GM23338 (cell line): ENCODE data around the gene RUNX1. TPM values are rescaled to one million over a fixed set of nuclear protein-coding genes. Genes with fewer than 3 reads are reported as not detected.

Experiments
- ATAC-seq: fragments of 200-7000 bp; cut with Tn5 transposase; 3 replicates; pipeline ENCODE4 v1.9.1; 2020
- DNase-seq: peaks from one replicate; pipeline ENCODE4 v3.0.0-alpha.2; 2015; ENCODE audit warnings: low spot score
- H2AFZ ChIP-seq: fragments of 200-600 bp; sonication (generic); 2 replicates; pipeline ENCODE4 v1.8.0; 2016; ENCODE audit warnings: antibody characterized with exemption, mild to moderate bottlenecking, moderate library complexity
- H3F3A ChIP-seq: fragments of 200-600 bp; sonication (generic); replicated peaks from 2 replicates; pipeline ENCODE4 v1.8.0; 2017; ENCODE audit warnings: antibody characterized with exemption, mixed run types, low read depth
- H3K27ac ChIP-seq: fragments of 200-600 bp; sonication (generic); 2 replicates; pipeline ENCODE4 v1.6.1; 2016; ENCODE audit warnings: low read depth
- H3K27me3 ChIP-seq: fragments of 200-600 bp; sonication (generic); 2 replicates; pipeline ENCODE4 v1.8.0; 2016; ENCODE audit warnings: mild to moderate bottlenecking, mixed run types, moderate library complexity; ENCODE audit not compliant: insufficient read depth
- H3K36me3 ChIP-seq: fragments of 200-600 bp; sonication (generic); 2 replicates; pipeline ENCODE4 v1.8.0; 2016; ENCODE audit warnings: mild to moderate bottlenecking; ENCODE audit not compliant: insufficient read depth
- H3K4me1 ChIP-seq: fragments of 200-600 bp; sonication (generic); 2 replicates; pipeline ENCODE4 v1.8.0; 2016; ENCODE audit warnings: mild to moderate bottlenecking, moderate library complexity; ENCODE audit not compliant: insufficient read depth
- H3K4me2 ChIP-seq: fragments of 200-600 bp; sonication (generic); 2 replicates; pipeline ENCODE4 v1.7.1; 2017; ENCODE audit warnings: mixed run types
- H3K4me3 ChIP-seq: fragments of 200-600 bp; sonication (generic); 2 replicates; pipeline ENCODE4 v1.6.1; 2016; ENCODE audit warnings: mixed run types
- H3K79me2 ChIP-seq: fragments of 200-600 bp; sonication (generic); replicated peaks from 2 replicates; pipeline ENCODE4 v1.8.0; 2017; ENCODE audit warnings: mild to moderate bottlenecking; ENCODE audit not compliant: insufficient read depth
- H3K9me2 ChIP-seq: fragments of 200-600 bp; sonication (generic); 2 replicates; pipeline ENCODE4 v1.8.0; 2017; ENCODE audit not compliant: insufficient read depth
- H4K20me1 ChIP-seq: fragments of 200-600 bp; sonication (generic); replicated peaks from 2 replicates; pipeline ENCODE4 v1.8.0; 2017; ENCODE audit warnings: mild to moderate bottlenecking; ENCODE audit not compliant: insufficient read depth
- H3K27ac Mint-ChIP-seq: 2 replicates; pipeline ENCODE4 v1.8.0; 2020; ENCODE audit warnings: inconsistent platforms, mild to moderate bottlenecking, moderate library complexity, mixed read lengths
- H3K27me3 Mint-ChIP-seq: 3 replicates; pipeline ENCODE4 v1.8.0; 2022; ENCODE audit warnings: low read depth, mild to moderate bottlenecking, moderate library complexity, mixed read lengths, inconsistent platforms; ENCODE audit not compliant: insufficient read depth, poor library complexity
- H3K36me3 Mint-ChIP-seq: 3 replicates; pipeline ENCODE4 v1.8.0; 2021; ENCODE audit warnings: low read depth, mild to moderate bottlenecking, inconsistent platforms, moderate library complexity, mixed read lengths
- H3K4me1 Mint-ChIP-seq: 3 replicates; pipeline ENCODE4 v1.8.0; 2020; ENCODE audit warnings: mild to moderate bottlenecking, inconsistent platforms, mixed read lengths
- H3K4me3 Mint-ChIP-seq: 3 replicates; pipeline ENCODE4 v1.8.0; 2021; ENCODE audit warnings: moderate library complexity, mild to moderate bottlenecking, inconsistent platforms, mixed read lengths
- H3K9me3 Mint-ChIP-seq: 3 replicates; pipeline ENCODE4 v1.8.0; 2020; ENCODE audit warnings: moderate library complexity, mild to moderate bottlenecking, inconsistent platforms, mixed read lengths
- CREB1 ChIP-seq: fragments of 250-450 bp; sonication (Bioruptor Pico); IDR thresholded peaks from 2 replicates; pipeline ENCODE4 v1.5.0; 2020; ENCODE audit warnings: low read depth, mild to moderate bottlenecking, moderate library complexity
- CTCF ChIP-seq, 2 experiments: fragments of 200-600 bp in 1 of 2; sonication (generic) in 1 of 2; conservative IDR thresholded peaks; 2 replicates each; pipeline versions ENCODE4 v1.5.1 to v1.6.1; 2016 to 2017; ENCODE audit warnings: antibody characterized with exemption in 2 of 2, low read depth in 2 of 2, mild to moderate bottlenecking in 2 of 2, moderate library complexity in 1 of 2
- EZH2 ChIP-seq: fragments of 200-600 bp; sonication (generic); IDR thresholded peaks from one replicate; pipeline ENCODE4 v1.8.0; 2017; ENCODE audit warnings: antibody characterized with exemption, mild to moderate bottlenecking, low read depth; ENCODE audit not compliant: unreplicated experiment
- EZH2phosphoT487 ChIP-seq: fragments of 200-600 bp; sonication (generic); IDR thresholded peaks from one replicate; pipeline ENCODE4 v1.8.1; 2018; ENCODE audit warnings: antibody characterized with exemption; ENCODE audit not compliant: unreplicated experiment
- JUNB ChIP-seq: IDR thresholded peaks from one replicate; pipeline ENCODE4 v1.6.1; 2016; ENCODE audit warnings: antibody characterized with exemption; ENCODE audit not compliant: unreplicated experiment
- NANOG ChIP-seq: IDR thresholded peaks from 2 replicates; pipeline ENCODE4 v1.6.1; 2016; ENCODE audit warnings: antibody characterized with exemption, borderline replicate concordance
- POLR2AphosphoS5 ChIP-seq: IDR thresholded peaks from 2 replicates; pipeline ENCODE4 v1.6.1; 2016; ENCODE audit warnings: antibody characterized with exemption, low read depth
- STAT1 ChIP-seq: IDR thresholded peaks from one replicate; pipeline ENCODE4 v1.6.1; 2016; ENCODE audit warnings: antibody characterized with exemption; ENCODE audit not compliant: unreplicated experiment
- ZNF331 ChIP-seq: fragments of 250-450 bp; sonication (Bioruptor Pico); IDR thresholded peaks from 2 replicates; pipeline ENCODE4 v1.5.0; 2020; ENCODE audit warnings: low read depth, mild to moderate bottlenecking, moderate library complexity
- ZNF462 ChIP-seq: fragments of 250-450 bp; sonication (Bioruptor Pico); IDR thresholded peaks from 2 replicates; pipeline ENCODE4 v1.5.0; 2020; ENCODE audit warnings: mild to moderate bottlenecking, moderate library complexity
- polyA plus RNA-seq: library from polyadenylated mRNA; unstranded; fragments of >200 nt; fragmentation: Nextera tagmentation; extraction: Ambion mirVana; gene quantifications from 2 replicates; pipeline ENCODE4 v1.2.1, GENCODE V29; 2016
- total RNA-seq: library from RNA; depleted of rRNA; stranded (reverse); fragments of >200 nt; shearing (Covaris generic); gene quantifications from 2 replicates; pipeline ENCODE4 v1.2.3, GENCODE V29; 2014

Gene RUNX1
- total and polyA plus RNA-seq, 2 experiments from 2014 or later: 0.29 to 1.1 TPM

GRCh38 chr21:35046880-35047229 is 2.2 kb downstream of the RUNX1 start (continued):
- no peak for TF ChIP-seq ZNF462 (CRISPR knock-in tag)
- no peak for TF ChIP-seq EZH2
- TF ChIP-seq POLR2AphosphoS5: no peak
- TF ChIP-seq CTCF (conservative IDR thresholded peaks at IDR 0.05; ENCODE audit: low read depth in 2 of 2): no peak
- TF ChIP-seq JUNB: no peak
- no peak for TF ChIP-seq NANOG

GRCh38 chr21:35046263-35046624 is 2.9 kb downstream of the RUNX1 start:
- Histone ChIP-seq H3K79me2 (no peaks in the 10 kb centered on the region), H3K4me2 (no peak overlapping the region), H2AFZ (no peak overlapping the region), H3K27me3 (no peaks in the 10 kb centered on the region), H3K27ac (no peak overlapping the region), H3K4me1 (peaks cover 3% of the 10 kb centered on the region; the same call in 1 of the 2 replicates), H4K20me1 (no peaks in the 10 kb centered on the region), H3K9me2 (no peaks in the 10 kb centered on the region; the same call in 1 of the 2 replicates), H3K36me3 (no peaks in the 10 kb centered on the region), H3F3A (no peaks in the 10 kb centered on the region), H3K4me3 (no peak overlapping the region)
- Mint-ChIP-seq H3K4me3 (no peak overlapping the region), H3K36me3 (no peaks in the 10 kb centered on the region), H3K9me3 (peaks cover 3% of the 10 kb centered on the region; the same call in 1 of the 3 replicates), H3K27me3 (peaks cover 6% of the 10 kb centered on the region), H3K4me1 (peaks cover 31% of the 10 kb centered on the region), H3K27ac (no peak overlapping the region)
- TF ChIP-seq ZNF331 (no peak), EZH2 (no peak), STAT1 (no peak), JUNB (no peak), CREB1 (no peak), EZH2phosphoT487 (no peak), CTCF (conservative IDR thresholded peaks at IDR 0.05; ENCODE audit: low read depth in 2 of 2) (no peak)
- no peak for DNase-seq
- ATAC-seq: no peak
